NK-92 treated with Interleukin-12 subunit alpha and Interleukin-12 subunit beta, amount 100 ng/mL, for 24 hours (cell line): ENCODE results near the gene MOAP1.
"Not testable (repeated sequence)": the region's sequence is repeated elsewhere in the genome, so short reads cannot be mapped to it uniquely, and the experiment has no call there.

Experiments used
- DNase-seq: peaks from one replicate; lab custom pipeline; 2025; lab: John Stamatoyannopoulos, UW

The MOAP1 gene

DNA sequence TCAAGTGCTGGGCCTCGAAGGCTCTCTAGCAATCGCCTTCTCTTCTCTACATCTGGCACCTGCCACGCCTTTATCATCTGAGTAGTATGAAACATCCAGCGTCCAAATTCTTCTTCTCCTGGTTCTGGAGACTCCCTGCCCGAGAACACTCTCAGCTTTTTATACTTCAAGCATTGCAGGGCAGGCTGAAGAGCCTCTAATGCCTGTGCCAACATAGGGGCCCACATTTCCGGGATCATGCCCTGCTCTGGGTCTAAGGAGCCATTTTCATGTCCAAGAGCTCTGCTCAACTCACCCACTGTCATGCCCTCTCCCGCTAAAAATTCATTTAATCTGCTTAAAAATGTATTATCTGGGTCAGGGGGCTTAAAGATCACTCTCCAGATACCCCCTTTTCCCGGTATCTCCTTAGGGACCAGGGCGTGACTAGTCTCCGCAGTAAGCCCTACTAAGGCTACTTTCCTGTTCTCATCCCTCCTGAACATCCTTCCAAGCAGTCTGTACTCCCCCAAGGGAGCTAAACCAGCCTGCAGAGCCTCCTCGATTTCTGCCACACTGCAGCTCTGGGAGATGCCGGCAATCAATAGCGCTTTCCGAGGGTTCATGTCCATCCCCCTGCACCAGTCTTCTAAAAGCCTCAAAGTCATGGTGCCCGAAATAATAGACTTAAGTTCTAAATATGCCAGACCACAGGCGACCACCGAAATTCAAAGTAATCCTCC lies 940 bp downstream of the MOAP1 start:
- no peak for DNase-seq

DNA sequence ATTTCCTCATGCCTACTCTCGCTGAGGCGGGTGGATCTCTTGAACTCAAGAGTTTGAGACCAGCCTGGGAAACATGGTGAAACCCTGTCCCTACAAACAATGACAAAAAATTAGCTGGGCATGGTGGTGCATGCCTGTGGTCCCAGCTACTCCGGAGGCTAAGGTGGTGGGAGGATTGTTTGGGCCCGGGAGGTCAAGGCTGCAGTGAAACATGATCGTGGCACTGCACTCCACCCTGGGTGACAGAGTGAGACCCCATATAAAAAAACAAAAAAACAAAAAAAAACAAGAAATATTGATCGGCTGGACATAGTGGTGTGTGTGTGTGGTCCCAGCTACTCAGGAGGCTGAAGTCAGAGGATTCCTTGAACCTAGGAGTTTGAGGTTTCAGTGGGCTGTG lies 9.2 kb downstream of the MOAP1 start:
- DNase-seq: no peak

DNA sequence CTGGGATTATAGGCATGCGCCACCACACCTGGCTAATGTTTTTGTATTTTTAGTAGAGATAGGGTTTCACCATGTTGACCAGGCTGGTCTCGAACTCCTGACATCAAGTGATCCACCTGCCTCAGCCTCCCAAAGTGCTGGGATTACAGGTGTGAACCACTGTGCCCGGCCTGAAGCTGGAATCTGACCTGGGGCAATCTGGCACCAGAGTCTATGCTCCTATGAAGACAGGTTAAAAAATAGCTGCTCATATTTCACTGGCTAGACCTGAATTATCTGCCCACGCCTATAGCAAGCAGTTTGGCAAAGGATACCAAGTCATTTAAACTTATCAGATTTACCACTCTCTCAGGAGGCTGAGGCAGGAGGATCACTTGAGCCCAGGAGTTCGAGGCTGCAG lies 10.0 kb downstream of the MOAP1 start:
- not testable (repeated sequence) for DNase-seq

DNA sequence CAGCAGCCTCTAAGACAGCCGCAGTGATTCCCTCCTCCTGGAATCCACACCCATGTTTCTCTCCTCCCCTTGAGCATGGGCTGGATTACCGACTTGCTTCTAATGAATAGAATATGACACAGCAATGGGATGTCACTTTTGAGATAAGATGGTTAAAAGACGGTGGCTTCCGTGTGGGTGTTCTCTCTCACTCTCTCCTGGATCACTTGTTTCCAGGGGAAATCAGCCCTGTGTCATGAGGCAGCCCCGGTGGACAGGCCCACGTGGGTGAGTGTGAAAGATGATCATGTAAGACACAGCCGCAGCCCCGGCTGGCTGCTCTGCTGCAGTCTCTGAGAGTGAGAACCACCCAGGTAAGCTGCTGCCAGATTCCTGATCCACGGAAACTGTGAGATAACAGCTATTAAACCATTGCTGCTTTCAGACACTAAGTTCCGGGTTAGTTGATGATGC lies 10.7 kb downstream of the MOAP1 start:
- no peak for DNase-seq

DNA sequence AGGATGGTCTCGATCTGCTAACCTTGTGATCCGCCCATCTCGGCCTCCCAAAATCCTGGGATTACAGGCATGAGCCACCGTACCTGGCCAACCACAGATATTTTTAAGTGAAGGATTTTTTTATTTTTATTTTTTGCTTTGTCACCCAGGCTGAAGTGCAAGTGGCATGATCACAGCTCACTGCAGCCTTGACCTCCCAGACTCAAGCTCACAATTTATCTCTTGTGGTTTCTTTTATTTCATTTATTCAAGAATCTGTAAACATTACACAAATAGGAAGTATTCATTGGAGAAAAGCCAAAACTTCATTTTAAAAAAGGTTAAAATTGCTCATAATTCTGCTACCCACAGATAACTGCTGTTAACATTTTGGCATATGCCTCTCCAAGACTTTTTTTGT lies 13.3 kb downstream of the MOAP1 start:
- no peak for DNase-seq

DNA sequence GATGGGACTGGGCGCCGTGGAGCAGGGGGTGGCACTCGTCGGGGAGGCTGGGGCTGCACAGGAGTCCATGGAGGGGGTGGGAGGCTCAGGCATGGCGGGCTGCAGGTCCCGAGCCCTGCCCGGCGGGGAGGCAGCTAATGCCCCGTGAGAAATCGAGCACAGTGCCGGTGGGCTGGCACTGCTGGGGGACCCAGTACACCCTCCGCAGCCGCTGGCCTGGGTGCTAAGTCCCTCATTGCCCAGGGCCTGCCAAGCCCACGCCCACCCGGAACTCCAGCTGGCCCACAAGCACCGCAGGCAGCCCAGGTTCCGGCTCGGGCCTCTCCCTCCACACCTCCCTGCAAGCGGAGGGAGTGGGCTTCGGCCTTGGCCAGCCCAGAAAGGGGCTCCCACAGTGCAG lies 14.6 kb downstream of the MOAP1 start:
- not testable (repeated sequence) for DNase-seq

DNA sequence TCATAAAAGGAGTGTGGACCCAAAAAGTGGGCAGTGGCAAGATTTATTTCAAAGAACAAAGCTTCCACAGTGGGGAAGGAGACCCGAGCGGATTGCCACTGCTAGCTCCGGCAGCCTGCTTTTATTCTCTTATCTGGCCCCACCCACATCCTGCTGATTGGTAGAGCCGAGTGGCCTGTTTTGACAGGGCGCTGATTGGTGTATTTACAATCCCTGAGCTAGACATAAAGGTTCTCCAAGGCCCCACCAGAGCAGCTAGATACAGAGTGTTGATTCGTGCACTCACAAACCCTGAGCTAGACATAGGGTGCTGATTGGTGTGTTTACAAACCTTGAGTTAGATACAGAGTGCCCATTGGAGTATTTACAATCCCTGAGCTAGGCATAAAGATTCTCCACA lies 15.1 kb downstream of the MOAP1 start:
- DNase-seq: not testable (repeated sequence)

DNA sequence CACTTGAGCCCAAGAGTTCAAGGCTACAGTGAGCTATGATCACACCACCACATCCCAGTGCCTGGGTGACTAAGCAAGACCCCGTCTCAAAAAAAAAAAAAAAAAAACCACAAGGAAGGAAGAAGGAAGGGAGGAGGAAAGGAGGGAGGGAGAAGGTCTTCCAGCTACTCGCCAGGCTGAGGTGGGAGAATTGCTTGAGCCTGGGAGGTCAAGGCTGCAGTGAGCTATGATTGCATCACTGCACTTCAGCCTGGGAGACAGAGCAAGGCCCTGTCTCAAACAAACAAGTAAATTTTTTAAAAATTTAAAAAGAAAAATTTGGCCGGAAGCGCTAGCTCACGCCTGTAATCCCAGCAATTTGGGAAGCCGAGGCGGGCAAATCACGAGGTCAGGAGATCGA lies 16.1 kb downstream of the MOAP1 start:
- not testable (repeated sequence) for DNase-seq

DNA sequence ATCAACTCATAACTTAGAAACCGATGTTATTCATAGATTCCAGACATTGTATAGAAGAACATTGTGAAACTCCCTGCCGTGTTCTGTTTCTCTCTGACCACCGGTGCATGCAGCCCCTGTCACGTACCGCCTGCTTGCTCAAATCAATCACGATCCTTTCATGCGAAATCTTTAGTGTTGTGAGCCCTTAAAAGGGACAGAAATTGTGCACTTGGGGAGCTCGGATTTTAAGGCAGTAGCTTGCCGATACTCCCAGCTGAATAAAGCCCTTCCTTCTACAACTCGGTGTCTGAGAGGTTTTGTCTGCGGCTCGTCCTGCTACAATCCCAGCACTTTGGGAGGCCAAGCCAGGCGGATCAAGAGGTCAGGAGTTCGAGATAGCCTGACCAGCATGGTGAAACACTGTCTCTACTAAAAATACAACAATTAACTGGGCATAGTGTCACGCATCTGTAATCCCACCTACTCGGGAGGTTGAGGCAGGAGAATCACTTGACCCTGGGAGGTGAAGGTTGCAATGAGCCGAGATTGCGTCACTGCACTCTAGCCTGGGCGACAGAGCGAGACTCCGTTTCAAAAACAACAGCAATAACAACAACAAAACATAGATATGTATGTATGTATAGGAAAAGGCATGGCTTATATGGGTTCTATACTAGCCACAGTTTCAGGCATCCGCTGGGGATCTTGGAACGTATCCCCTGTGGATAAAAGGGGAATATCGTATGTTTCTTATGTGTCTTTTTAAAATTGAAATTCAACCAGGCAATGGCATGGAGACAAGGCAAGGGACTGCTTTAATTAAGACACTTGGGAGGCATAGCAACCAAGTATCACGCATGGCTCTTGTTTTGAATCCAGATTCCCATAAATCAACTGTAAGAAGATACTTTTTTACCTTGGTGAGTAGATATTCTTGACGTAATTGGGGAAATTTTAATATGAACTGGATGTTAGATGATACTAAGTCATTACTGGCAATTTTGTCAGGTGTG lies 19.1 kb downstream of the MOAP1 start:
- DNase-seq: not testable (repeated sequence)

DNA sequence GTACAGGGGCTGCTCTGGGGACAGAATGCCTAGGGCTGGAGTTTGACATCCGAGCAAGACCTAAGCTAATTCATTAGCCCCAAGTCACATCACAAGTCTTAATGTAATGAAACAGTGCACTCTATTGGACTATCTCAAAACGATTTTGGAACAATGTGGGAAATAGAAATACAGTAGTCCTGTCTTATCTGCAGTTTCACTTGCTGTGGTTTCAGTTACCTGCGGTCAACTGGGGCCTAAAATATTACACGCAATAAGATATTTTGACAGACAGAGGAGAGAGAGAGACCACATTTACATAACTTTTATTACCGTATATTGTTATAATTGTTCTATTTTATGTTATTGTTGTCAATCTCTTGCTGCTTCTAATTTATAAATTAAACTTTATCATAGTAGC lies 21.1 kb downstream of the MOAP1 start:
- no peak for DNase-seq

DNA sequence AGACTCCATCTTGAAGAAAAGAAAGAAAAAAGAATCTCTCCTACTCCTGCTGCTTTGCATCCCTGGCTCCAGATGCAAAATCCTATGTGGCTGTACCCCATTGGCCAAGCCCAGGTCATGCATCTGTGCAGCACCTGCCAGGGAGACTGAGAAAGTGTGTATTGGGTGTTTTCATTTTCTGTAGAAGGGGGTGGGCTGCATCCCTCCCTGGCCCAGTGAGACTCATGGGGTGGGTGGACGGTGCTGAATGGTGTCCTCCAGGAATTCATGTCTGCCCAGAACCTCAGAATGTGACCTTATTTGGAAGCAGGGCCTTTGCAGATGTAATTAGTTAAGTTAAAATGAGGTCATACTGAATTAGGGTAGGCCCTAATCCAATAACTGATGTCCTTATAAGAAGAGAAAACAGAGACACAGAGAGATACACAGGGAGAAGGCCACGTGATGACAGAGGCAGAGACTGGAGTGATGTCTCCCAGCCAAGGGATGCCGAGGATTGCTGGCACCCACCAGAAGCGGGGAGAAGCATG lies 23.2 kb downstream of the MOAP1 start:
- DNase-seq: no peak

DNA sequence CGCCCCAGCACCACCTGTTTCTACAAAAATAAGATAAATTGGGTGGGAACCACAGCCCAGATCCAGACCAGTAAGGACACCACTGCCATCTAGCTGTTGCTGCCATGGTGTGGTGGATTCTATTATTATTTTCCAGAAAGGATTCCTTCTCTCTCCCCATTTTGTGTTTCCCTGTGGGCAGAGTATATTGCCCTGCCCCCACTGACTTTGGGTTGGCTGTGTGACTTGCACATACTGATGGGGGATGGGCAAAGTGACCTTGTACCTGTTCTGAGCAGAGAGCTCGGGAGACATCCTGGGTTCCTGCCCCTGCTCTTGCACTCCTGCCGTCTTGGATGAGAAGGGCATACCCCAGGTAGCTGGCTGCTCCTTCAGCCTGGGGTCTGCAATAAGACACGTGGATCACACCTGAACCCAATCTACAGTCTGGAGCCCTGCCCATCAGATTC lies 24.3 kb downstream of the MOAP1 start:
- no peak for DNase-seq

DNA sequence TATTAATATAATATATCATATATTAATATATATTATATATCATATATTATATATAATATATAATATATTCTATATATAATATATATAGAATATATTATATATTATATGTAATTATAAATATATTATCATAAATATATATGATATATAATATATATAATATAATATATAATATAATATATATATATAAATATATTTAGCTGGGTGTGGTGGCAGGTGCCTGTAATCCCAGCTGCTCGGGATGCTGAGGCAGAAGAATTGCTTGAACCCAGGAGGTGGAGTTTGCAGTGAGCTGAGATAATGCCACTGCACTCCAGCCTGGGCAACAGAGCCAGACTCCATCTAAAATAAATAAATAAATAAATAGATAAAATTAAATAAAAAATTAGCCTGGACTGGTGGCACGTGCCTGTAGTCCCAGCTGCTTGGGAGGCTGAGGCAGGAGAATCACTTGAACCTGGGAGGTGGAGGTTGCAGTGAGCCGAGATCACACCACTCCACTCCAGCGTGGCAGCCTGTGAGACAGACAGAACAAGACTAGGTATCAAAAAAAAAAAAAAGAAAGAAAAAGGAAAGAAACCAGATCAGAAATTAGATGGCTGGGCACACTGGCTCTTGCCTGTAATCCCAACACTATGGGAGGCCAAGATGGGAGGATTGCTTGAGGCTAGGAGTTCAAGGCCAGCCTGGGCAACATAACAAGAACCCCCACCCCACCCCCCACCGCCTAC lies 24.9 kb downstream of the MOAP1 start:
- DNase-seq: not testable (repeated sequence)

DNA sequence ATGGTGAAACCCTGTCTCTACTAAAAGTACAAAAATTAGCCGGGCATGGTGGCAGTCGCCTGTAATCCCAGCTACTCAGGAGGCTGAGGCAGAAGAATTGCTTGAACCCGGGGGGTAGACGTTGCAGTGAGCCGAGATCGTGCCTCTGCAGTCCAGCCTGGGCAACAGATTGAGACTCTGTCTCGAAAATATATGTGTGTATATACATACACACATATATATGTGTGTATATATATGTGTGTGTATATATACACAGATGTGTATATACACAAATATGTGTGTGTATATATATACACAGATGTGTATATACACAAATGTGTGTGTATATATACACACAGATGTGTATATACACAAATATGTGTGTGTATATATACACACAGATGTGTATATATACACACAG lies 26.3 kb downstream of the MOAP1 start:
- not testable (repeated sequence) for DNase-seq

DNA sequence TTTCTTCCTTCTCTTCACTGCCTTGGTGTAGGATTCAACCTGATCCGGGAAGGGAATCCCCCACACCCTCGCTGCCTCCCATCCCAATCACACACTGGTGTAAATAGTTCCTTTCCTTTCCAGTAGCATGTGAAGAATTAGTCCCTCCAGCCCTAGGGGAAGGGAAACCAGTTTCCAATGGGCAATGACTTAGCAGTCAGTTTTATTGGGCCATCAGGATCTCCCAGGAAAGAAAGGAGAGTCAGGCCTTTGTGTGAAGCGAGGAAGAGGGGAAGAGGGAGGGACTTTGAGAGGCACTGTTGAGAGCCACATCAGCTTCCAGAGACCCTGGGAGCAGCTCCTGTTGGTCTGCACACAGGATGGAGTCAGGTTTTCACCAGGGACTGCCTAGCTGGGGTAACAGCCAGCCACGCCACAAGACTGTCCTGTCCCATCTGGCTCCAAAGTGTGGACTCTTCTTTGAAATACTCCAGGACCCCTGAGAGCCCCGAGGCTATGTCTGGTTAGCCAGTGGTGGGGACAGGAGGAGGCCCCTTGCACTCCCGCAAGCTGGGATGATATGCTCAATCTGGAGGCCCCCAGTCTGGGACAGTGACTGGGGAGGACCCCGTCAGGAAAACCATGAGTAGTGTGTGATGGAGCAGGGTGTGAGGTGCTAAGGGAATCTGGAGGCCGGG lies 27.9 kb downstream of the MOAP1 start:
- DNase-seq: no peak

DNA sequence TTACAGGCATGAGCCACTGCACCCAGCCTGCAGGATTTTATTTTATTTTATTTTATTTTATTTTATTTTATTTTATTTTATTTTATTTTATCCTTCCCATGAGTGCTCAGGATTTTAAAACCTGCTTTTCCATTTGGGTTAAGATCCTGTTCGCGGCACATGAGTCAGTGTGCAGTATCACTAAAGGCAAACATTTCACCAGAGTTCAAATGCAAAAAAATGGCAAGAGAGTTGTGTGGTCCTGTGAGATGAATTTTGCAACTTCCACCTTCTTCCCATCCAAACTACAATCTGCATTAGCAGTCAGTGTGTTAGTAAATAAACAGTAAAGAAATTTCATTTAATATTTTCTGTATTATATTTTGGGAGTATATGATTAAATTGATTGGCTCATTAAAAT lies 29.0 kb downstream of the MOAP1 start:
- DNase-seq: no peak

DNA sequence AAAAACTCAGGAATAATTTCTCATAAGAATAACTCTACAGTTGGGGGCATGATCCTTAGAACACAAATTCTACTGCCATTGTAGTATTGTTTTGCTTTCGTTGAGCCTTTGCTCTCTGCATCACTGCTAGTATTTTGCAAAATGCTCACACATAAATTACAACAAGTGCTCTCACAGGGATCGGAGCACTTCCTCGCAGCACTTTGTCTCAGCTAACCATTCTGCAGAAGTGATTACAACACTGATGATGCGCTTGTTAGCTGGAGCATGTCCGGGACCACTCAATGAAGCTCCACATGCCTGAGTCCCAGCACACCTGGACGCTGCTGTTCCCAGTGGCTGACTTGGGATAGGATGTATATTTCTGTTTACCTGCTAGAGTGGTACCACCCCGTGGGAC lies 31.6 kb downstream of the MOAP1 start:
- no peak for DNase-seq

DNA sequence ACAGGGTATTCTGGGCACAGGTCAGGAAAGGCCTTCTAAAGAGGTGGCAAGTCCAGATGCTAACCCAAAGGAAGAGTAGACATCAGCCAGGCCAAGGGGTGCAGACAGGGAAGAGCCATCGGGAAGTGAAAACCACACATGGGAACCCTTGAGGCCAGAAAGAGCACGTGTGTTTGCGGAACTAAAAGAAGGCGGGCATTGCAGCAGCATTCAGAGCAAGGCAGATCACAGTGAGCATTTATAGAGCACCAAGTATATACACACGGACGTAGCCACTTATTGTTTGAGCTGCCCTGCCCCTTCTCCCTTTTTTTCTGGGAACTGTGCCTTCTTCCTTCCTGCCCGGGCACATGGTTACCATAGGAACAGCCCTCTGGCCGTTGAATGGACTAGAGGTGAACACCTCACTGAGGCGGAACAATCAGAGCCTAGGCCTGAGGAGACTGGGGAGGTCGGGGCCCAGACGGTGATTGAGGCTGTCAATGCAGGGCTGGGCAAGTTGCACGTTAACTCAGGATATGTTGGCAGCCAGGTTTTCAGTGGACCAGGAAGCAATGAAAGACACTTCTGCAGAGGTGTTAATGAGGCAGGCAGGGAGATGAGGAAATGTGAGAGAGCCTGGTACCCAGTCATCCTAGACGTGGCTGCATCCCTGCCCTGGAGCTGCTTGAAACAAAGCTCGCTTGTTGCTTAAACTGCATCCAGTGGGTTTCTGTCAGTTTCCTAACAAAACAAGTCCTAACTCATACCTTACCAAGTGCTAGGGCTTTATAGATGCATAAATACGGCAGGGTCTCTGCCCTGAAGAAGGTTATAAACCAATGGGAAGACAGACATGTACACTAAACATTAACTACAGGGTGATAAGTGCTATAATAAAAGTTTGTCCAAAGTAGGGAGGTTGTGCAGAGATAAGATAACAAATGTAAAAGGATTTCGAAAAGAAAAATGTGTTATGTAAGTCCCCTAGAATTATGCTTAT lies 34.2 kb downstream of the MOAP1 start:
- DNase-seq: no peak

DNA sequence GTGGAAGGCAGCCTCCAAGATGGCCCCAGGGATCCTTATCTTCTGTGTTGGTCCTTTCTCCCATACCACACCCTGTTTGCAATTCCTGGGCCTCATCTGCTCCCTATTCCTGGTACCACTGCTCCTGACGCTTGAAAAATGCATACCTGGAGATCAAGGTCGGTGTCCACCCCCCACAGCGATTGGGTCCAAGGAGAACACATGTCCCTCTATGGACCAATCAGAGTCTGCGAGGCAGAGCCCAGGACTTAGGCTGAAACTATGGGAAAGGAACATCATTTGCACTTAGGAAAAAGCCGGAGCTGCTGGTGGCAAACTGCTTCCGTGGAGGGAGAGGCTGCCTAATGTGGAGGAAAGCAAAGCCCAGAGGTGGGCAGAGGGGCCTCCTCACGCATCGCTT lies 35.7 kb downstream of the MOAP1 start:
- DNase-seq: no peak

DNA sequence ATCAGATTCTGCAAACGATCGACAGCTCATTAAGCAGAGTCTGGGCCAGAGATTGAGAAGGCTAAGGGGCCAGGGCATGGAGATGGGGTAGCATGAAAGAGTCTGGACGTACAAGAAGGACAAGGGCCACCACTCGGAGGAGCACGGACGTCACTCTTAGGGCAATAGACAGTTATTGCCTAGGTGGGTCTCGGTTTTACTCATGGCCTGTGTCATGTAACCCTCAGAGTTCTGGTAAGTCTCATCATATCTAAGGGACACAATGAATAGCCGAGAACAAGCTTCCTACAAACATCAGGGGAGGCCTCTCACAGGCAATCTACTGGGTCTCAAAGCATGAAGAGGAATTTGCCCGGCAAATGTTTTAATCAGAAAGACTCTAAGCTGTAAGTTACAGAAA lies 38.6 kb downstream of the MOAP1 start:
- DNase-seq: no peak
